ENCODE results near the gene CTR9.
A peak's percentile ranks its signal among the peaks of the same experiment; 100 is the strongest.

Gene CTR9

DNA sequence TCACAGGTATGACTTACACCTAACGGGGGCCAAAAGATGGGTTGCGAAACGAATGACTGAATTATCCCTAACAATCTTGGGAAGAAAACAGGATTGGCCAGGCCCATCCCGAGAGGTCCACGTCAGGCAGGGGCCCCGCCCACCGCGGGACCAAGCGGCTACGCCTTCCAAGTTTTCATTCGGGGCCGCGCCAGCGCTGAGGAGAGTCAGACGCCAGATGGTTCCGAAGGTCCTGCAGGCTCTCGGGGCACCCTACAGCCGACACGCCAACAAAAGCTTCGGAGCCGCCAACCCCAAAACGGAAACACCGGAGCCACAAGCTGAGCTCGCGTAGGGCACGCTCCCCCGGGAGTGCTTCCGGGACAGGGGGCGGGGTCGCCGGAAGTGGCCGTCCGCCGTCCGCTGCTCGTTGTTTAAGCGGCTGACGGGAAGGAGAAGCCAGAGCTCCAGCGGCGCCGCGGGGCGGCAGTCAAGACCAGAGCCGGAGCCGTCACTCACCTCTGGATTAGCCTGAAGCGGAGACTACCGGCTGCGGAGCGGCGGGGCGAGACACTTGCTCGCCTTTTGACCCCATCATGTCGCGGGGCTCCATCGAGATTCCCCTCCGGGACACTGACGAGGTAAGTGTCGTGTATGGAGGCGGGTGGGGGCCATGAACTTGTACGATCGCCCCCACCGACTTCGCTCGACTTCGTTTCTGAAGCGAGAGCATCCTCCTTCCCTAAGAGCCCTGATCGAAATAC, at the start of gene CTR9:
TSS of gene CTR9 (plus strand) at position 409 of the 743 bp plus-strand sequence. CDS start at position 576, 167 bp downstream.
- peak; percentile 76 for DNase-seq

DNA sequence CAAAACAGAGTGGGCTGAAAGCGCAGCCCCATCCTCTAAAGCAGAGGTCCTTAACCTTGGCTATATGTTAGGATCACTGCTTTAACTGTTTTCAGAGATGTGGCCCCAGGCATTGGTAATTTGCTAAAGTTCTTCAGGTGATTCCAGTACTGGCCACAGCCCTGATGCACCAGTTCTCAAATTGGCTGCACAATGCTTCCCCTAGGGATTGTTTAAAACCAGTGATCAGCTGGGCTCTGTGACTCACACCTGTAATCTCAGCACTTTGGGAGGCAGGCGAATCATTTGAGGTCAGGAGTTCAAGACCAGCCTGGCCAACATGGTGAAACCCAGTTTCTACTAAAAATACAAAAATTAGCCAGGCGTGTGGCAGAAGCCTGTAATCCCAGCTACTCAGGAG, 49.1 kb upstream of the CTR9 start:
- DNase-seq = no peak

DNA sequence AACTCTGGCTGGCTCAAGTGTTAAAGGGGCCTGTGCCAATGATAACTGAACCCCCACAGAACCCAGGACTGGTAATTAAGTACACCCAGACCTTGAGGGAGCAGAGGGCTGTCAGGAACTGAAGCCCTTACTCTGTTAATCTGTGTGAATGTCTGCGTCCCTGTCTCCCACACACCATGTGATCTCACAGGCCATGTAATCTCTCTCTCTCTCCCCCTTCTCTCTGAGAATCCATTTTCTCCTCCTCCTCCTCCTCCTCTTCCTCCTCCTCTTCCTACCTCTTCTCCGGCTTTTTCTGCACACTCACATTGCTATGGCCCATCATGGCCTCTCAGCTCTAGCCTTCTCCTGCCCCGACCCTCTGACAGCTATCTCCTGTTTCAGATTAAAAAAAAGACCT, 42.9 kb upstream of the CTR9 start:
- no peak for DNase-seq

DNA sequence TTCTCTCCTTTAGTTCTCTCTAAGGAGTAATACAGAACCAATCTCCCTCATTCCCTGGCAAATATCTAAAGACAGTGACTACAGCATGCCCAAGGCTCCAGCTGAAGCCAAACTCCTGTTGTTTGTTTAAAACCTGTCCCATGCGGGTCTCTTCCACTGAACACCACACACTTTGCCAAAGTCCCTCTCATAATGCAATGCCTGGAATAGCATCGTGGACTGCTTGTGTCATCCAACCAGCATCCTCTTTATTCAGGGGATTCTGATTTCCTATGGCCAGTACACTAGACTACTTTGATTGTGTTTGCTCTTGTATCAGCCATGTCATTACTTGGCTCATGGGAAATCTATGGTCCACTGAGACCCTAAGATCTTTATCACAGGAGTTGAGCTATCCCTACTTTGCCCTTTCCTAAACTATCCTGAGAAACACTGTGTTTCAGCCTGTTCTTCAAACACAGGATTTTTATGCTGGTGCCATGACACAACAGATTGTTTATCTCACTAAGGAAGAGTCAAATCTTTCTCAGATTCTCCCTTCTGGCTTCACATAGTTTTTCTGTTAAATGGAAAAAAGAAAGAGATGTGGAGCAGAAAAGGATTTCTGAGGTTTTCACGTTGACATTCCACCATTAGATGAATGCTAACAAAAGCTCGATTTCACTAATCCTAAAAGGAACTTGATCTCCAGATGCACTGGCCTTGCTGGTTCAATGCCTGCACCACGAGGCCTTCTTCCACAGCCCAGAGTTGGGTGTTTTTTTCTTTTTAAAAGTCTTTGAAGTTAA, 41.6 kb upstream of the CTR9 start:
- no peak for DNase-seq

DNA sequence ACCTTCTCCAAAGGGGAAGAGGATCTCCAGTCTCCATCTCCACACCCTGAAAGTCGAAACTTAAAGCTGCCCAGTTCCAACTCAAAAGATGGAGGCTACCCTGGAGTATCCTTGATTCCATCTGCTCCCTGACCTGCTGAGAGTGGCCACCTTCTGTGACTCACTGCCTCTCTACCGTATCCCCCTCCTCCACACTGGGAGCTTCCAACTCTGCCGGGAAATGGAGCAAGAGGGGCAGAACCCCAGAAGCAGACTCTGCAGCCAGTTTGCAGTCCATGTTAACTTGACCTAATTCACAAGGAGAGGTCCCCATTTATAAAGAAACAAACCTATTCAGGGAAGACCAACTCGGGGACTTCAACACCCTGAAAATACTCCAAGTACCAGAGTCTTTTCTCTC, 35.5 kb upstream of the CTR9 start:
- DNase-seq = no peak

DNA sequence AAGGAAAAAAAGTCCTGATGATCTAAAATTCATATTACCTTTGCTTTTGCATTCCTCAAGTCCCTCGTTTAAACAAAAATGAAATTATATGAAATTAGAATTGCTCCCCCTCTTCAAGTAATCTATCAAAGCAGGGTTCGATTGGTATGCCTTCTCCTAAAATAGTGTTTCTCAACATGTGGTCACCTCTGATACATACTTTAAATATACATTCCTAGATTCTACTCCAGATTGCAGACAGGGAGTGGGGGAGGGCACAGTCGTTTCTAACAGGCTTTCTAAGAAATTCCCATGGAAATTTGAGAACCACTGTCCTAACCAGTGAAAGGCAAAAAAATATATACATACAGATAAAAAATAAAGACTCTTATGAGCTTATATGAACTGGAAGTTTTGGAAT, 34.9 kb upstream of the CTR9 start:
- DNase-seq = no peak

DNA sequence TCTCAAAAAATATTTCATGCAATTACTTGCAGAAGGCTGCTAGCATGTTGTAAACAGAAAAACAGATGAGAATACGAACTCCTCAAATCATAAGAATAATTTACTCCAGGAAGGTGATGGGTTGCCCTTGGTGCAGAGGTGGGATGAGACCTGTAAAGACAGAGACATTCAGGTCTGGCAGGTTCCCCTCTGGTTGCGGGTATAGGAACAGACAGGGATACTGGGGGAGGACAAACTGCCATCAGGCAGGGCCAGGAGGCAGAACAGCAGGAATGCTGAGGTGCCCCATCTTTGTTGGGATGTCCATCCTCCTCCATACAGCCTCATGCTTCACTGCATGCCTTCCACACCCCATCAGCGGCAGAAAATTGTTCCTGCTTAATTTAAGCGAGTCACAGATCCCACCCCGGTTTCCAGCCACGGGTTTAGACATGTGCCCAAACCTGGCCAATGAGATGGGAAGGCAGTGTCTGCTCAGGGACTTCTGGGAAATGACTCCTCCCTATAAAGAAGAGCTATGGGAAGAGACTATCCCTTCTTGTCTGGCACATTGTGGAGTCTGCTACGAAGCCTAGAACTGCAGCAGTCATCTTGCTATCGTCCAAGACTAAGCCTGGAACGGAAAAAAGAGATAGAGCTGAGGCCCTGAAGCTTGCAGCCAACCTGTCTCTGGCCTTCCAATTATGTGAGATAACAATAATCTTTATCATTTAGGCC, 34.3 kb upstream of the CTR9 start:
- no peak for DNase-seq

DNA sequence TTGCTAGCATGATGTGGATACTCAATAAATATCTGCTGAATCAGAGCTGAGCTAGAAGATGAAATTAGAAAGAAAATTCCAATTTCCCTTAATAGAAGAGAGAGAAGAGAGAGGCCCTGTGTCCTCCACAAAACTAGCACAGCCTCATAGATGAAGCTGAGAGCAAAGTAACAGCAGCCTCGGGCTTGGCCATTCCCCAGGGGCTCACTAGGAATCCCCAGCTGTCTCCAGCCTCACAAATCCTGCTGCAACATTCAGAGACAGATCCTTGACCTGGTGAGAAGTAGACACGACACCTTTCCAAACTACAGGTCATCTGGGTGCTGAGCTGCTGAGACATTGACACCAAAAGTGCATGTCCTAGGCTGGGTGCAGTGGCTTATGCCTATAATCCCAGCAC, 31.4 kb upstream of the CTR9 start:
- DNase-seq = no peak

DNA sequence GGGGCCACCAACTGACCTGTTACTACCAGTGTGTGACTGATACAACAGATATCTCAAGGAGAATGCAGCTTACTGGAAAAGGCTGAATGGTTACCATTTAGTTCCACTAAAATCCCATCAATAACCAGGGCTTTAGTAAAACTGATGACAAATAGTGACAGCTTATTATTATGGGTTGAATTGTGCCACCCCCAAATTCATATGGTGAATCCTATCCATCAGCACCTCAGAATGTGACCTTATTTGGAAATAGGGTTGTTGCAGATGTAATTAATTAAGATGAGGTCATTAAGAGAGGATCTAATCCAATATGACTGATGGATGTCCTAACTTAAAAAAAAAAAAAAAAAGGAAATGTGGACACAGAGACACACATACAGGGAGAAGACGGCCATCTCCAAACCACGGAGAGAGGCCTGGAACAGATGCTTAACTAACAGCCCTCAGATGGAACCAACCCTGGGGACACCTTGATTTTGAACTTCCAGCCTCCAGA, 30.1 kb upstream of the CTR9 start:
- no peak for DNase-seq

DNA sequence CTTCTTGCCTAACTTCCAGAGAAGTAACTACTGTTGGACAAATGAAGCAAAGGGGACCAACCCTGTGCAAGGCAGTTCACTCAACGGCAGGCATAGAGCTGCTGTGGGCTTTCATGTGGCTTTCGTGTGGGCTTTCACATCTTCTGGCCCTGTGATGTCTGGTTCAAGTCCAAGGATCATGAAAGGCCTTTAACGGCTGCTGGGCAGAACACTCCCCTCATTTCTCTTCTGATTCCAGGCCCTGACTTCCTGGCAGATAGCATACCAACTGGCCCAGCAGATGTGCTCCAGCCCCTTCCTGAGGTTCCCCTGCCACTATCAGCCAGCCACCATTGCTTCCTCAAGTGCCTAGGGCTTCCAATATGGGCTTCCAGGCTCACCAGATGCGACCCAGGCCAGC, 28.7 kb upstream of the CTR9 start:
- DNase-seq = no peak

DNA sequence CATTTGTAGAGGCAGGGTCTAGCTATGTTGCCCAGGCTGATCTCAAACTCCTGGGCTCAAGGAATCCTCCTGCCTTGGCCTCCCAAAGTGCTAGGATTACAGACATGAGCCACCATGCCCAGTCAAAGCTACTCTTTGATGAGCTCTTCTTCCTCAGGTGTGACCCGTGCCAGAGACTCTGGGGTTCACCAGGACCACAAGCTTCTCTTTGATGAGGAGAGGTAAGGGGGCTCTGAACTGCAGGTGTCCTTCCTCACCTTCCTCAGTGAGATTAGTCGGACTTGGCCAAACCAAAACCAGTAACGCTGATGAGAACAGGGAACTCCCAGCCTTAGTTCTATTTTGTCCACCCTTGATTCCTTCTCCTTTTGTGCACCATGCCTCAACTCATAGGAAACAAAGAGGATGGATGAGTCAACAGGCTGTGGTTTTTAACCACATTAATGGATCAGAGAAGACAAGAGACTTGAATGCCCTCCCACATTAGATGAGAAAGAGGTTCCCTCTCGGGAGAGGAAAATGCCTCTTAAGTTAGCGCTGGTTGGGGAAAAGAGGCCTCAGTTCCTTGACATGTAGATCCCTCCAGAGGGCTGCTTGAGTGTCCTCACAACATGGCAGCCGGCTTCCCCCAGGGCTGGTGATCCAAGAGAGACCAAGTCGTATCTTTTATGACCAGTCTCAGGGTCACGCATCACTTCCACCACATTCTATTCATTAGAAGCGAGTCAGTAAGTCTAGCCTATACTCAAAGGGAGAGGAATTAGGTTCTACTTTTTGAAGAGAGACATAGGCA, 25.7 kb upstream of the CTR9 start:
- no peak for DNase-seq

DNA sequence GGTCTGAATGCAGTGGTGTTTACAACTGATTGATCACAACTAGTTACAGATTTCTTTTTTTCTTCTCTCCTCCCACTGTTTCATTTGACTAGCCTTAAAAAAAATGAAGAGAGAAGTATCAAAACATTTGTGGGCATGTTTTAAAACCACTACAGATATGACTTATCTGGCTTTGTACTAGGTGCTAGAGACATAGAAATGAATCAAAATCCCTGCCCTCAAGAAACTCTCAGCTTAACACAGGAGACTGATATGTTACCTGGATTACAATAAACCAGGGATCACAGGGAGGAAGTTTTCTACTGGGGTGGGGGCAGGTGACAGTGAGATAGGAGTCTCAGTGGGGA, 25.2 kb upstream of the CTR9 start:
- no peak for DNase-seq

DNA sequence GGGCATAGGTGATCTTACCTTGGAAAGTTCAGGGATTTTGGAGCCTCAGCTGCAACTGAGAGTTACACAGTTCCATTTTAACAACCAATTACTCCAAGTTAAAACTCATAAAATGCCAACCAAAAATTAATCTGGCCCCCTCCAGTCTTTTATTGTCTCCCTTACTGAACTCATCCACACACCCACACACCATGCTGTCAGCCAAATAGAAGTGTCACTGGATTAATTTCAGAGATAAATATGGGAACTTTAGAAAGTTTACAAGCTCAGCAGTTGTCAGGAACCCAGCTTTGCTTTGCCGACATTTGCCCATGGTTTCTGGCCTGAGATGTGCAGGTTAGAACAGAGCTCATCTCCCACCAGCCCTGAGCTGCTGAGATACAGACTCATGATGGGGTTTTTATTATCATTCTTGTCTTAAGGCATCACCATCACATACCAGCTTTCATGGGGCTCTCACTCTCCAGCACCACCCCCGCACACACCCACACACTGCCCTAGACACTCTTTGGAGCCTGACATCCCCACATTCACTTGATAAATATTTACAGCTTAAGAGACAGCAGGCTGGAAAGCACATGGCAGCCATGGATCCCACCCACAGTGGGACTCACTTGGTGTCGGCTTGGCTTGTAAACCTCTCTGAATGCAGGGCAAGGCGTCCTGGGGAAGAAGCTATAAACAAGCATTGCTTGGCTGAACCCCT, 23.7 kb upstream of the CTR9 start:
- no peak for DNase-seq

DNA sequence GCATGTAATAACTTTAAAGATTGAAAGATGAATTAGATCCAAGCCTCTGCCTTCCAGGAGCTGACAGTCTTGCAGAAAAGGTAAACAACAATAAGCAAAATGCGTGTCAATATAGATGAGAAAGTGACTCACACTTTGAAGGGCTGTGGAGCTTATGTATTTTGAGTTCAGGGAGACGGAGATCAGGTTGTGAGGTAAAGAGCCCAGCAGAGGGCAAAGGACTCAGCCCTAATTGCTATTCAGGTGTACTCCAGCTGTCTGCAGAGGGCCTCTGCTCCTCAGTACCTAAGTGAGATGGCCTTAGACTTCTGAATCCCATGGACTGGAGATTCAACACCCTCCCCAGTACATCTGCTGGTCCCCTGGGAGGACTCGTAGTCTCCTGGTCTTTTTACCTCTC, 22.9 kb upstream of the CTR9 start:
- no peak for DNase-seq

DNA sequence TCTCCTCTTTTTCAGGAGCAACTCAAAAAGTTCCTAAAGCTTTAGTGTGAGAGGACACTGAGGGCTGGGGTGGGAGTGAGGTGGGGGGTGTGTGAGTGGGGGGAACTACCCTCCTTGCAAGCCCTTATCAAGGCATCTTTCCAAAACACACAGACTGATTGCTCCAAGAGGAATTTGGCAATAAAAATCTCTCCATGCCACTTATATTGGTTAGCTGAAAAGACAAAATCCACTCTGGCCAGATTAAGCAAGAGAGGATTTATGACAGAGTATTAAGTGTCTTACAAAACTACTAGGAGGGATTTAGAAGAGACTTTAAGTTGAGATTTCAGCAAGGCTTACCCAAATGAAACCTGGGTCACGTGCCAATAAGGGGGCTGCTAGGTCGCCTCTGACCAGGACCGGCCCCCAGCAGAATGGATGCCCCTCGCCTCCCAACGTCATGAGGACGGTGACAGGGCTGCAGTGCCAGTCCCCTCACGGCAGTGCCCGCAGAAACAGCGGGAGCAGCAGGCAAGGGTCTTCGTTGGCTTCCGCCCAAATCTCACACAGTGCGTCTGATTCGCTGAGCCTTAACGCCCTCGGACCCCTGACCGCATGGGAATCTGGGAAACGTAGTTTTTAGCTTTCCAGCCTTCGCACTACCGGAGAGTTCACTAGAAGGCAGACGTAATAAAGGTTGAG, 22.1 kb upstream of the CTR9 start:
- no peak for DNase-seq

DNA sequence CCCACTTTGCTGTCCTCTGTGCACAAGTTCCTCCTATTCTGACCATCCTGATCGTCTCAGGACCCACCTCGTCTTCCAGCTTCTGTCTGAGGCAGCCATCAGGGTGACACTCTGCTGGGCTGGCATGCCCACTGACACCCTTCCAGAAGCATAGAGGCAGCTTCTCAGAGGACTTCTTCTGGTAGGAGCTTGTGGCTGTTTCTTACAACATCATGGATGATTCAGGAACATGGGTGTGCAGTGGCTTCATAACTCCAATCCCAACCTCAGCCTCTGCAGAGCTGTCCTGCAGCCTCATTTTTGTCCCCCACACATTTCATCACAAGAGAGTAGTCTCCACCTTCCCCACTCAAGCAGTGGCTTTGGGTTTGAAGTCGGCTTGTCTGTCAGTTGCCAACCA, 20.9 kb upstream of the CTR9 start:
- DNase-seq = no peak

DNA sequence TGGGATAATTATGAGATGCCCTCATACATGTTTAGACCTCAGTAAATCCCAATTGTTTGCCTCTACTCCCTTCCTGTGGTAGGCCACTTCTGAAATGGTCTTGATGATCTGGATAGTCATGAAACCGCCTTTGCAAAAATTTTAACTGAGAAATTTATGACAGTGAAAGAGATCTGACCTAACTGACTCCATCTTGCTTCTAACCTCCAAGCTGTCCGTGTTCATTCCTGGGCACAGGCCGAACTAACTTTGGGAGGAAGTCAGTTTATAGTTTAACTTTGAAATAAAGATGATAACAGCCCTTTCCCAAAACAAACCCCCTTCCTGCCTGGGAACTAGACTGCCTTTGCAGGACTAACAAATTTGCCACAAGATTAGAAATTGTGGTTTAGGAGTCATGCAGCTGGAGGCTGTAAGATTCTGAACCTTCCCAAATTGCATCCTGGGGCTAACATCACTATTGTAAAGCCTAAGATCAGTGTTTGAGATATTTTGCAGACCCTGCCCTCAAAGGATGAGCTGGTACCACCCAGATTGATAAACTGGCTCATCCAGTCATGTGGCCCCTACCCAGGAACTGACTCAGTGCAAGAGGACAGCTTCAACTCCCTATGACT, 19.9 kb upstream of the CTR9 start:
- no peak for DNase-seq

DNA sequence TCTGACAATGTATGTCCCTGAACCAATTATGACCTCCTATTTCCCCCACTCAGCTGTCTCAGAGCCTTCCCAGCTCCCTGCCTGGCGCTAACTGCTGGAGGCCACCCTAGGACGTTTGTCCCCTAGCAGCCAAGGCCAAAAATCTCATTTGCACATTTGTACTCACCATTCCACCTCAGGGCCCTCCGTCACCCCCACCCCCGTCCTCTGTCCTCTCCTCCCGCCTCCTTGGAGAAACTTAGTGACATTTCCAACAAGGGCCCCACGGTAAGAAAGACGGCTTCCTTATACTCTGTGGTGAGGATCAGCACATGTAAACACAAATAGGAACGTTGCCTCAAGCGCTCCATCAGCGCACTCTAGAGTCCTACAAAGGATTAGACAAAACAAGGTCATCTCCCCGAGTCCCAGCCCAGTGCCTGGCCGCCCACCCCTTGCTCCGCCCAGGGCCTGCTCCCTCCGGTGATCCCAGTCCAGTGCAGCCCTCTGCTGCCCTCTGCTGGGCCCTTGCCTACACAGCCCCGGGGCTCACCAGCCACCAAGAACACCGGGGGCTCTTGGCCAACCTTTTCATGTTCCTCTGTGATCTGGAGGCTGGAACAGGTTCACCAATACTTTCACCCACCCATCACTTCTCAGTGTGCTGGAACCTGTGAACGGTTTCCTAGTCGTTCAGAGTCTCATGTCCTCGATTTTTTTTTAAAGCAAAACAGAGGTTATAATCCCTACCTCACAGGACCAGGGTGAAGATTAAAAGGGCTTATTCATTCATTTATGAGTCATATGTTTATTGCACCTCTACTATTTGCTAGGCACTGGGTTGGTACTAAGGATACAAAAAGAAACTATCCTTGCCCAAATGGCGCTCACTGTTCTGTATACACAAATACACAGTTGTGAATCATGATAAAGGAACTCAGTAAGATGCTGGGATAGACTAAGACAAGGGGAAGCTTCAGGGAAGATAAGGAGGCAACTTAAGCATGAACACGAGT, 15.3 kb upstream of the CTR9 start:
- DNase-seq = peak; percentile 40

DNA sequence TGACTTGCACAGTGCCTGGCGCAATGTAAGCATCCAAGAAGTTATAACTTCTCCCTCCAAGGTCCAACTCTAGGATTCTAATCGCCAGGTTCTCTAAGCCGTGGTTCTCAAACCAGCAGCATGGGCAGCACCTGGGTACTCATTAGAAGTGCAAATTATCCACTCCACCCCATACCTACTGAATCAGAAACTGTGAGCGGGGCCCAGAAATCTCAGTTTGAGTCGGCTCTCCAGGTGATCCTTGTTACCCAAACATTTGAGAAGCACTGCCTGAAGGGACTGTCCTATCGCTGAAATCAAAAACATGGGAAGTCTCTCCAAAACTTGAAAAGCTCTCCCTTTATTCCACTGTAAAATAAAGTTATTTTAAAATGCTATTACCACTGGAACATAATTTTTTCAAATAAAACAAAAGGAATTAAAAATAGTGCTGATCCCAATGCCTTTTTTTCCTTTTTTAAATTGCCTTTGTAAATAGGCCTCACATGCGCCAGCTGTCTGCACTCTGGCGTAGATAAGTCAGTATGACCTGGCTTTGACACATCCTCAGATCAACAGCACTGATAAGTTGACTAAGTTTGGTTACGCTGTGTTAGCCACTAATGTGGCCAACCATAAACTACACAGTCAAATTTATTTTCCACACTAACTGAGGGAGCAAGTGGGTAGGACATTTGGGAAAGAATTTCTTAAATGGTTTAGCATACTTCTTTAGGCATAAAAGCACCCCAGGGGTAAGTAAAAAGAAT, 8.4 kb upstream of the CTR9 start:
- no peak for DNase-seq
